Sigmoid colon (tissue), 7 donors: ENCODE data around the gene TMED9. TPM values are rescaled to one million over a fixed set of nuclear protein-coding genes. Genes with fewer than 3 reads are reported as not detected.
"Not testable (repeated sequence)": the region's sequence is repeated elsewhere in the genome, so short reads cannot be mapped to it uniquely, and the experiment has no call there.

Experiments used
- DNase-seq: peaks from one replicate; pipeline ENCODE4 v3.0.0-alpha.2; 2019
- H3K27ac ChIP-seq, 4 donors: fragments of 200-600 bp; sonication (generic); one replicate each; pipeline ENCODE4 v1.5.1; 2016 to 2019; ENCODE audit warnings: mild to moderate bottlenecking in 1 of 4
- H3K27me3 ChIP-seq, 3 donors: fragments of 200-600 bp; sonication (generic); one replicate each; pipeline ENCODE4 v1.5.1; 2019; ENCODE audit warnings: mild to moderate bottlenecking in 1 of 3
- H3K36me3 ChIP-seq, 4 donors: fragments of 200-600 bp; sonication (generic); one replicate each; pipeline ENCODE4 v1.5.1; 2016 to 2019
- H3K4me1 ChIP-seq, 4 donors: fragments of 200-600 bp; sonication (generic); one replicate each; pipeline ENCODE4 v1.5.1; 2017 to 2019
- H3K4me3 ChIP-seq, 4 donors: fragments of 200-600 bp; sonication (generic); one replicate each; pipeline ENCODE4 v1.5.1; 2017 to 2019; ENCODE audit warnings: mild to moderate bottlenecking in 2 of 4, moderate library complexity in 1 of 4
- H3K9me3 ChIP-seq, 4 donors: fragments of 200-600 bp in 3 of 4; sonication (generic) in 3 of 4; one replicate each; pipeline versions ENCODE4 v1.5.1 to v1.6.1; 2013 to 2019
- CTCF ChIP-seq, 4 experiments: fragments of 450-650 bp in 3 of 4; fragments of 200-600 bp in 1 of 4; IDR thresholded peaks; one replicate each; pipeline ENCODE4 v1.5.1; 2016 to 2019; ENCODE audit warnings: antibody characterized with exemption in 4 of 4, mild to moderate bottlenecking in 3 of 4, moderate library complexity in 2 of 4
- EP300 ChIP-seq, 4 donors: sonication (generic); formaldehyde crosslinking; IDR thresholded peaks; one replicate each; pipeline ENCODE4 v1.6.1; 2017; ENCODE audit warnings: antibody characterized with exemption in 4 of 4
- POLR2A ChIP-seq, 2 donors: fragments of 450-650 bp; IDR thresholded peaks; one replicate each; pipeline ENCODE4 v1.6.1; 2016; ENCODE audit warnings: antibody characterized with exemption in 2 of 2, mild to moderate bottlenecking in 2 of 2, moderate library complexity in 2 of 2
- POLR2AphosphoS5 ChIP-seq, 4 donors: sonication (generic); formaldehyde crosslinking; IDR thresholded peaks; one replicate each; pipeline ENCODE4 v1.6.1; 2017; ENCODE audit warnings: antibody characterized with exemption in 4 of 4
- WGBS, 2 donors: extraction: QIAGEN DNeasy Blood & Tissue Kit; methylation state at CpG; one replicate each; pipeline ENCODE4 v1.1.7; 2013; 5-methylcytosine and 5-hydroxymethylcytosine counted together
- intact Hi-C: fragments of 100-400 bp; cut with DNase I; formaldehyde crosslinking; loops from one replicate; pipeline ENCODE4 v1.15.1; 2023
- polyA plus RNA-seq, 3 donors: library from polyadenylated mRNA; stranded (reverse); fragments of 200-250 nt; gene quantifications; one replicate each; pipeline ENCODE4 v1.2.3, GENCODE V29; 2013
- total RNA-seq, 4 donors: library from RNA; depleted of rRNA; stranded (reverse); fragments of >200 nt; gene quantifications; one replicate each; pipeline ENCODE4 v1.1.0, GENCODE V29; 2016
- donor health status: healthy with polysubstance abuse.
- donor health status: Bipolar disorder and iron deficiency.
- donor health status: healthy.

The TMED9 gene
- total and polyA plus RNA-seq, 7 donors: 37.2 to 221 (median 56.8) TPM

GRCh38 chr5:177557796-177558195 is 34.2 kb upstream of the TMED9 start:
- H3K4me1 ChIP-seq: peaks cover 0 to 18% (median 8%) of the 10 kb centered on the region in 4 donors
- WGBS, 2 donors: 88 to 92% methylated on average over 5 of the region's 5 CpGs
- intact Hi-C loops: no loop called here
- H3K36me3 ChIP-seq: no peaks in the 10 kb centered on the region
- no peaks in the 10 kb centered on the region for H3K27me3 ChIP-seq
- no peak overlapping the region for H3K4me3 ChIP-seq
- TF ChIP-seq POLR2A (IDR thresholded peaks at IDR 0.05): no peak
- TF ChIP-seq CTCF (IDR thresholded peaks at IDR 0.05): no peak
- no peak for TF ChIP-seq POLR2AphosphoS5 (IDR thresholded peaks at IDR 0.05)
- no peak for TF ChIP-seq EP300 (IDR thresholded peaks at IDR 0.05)
- DNase-seq: no peak
- no peaks in the 10 kb centered on the region for H3K9me3 ChIP-seq
- no peak overlapping the region for H3K27ac ChIP-seq

- H3K9me3 ChIP-seq, DNase-seq, H3K27me3 ChIP-seq, H3K4me3 ChIP-seq, intact Hi-C loops, H3K36me3 ChIP-seq, H3K4me1 ChIP-seq, H3K27ac ChIP-seq: not testable (repeated sequence)
- 61 to 67% methylated on average over 8 of the region's 8 CpGs for WGBS, 2 donors
These were observed 32.5 kb upstream of the TMED9 start for GRCh38 chr5:177559446-177559941.

GRCh38 chr5:177565046-177565445 is 27.0 kb upstream of the TMED9 start:
- intact Hi-C loops: no loop called here
- Histone ChIP-seq H3K4me1 (no peaks in the 10 kb centered on the region), H3K9me3 (no peaks in the 10 kb centered on the region), H3K36me3 (no peaks in the 10 kb centered on the region), H3K27ac (no peak overlapping the region), H3K4me3 (no peak overlapping the region), H3K27me3 (peaks cover 0 to 3% (median 0%) of the 10 kb centered on the region in 3 donors)
- DNase-seq: no peak
- TF ChIP-seq CTCF (IDR thresholded peaks at IDR 0.05) (no peak), POLR2A (IDR thresholded peaks at IDR 0.05) (no peak), EP300 (IDR thresholded peaks at IDR 0.05) (no peak), POLR2AphosphoS5 (IDR thresholded peaks at IDR 0.05) (no peak)
- WGBS, 2 donors: 70 to 78% methylated on average over 8 of the region's 8 CpGs

GRCh38 chr5:177568326-177568725 is 23.7 kb upstream of the TMED9 start:
- H3K4me3 ChIP-seq: no peak overlapping the region
- peaks cover 0 to 3% (median 0%) of the 10 kb centered on the region in 3 donors for H3K27me3 ChIP-seq
- 78 to 79% methylated on average over 7 of the region's 7 CpGs for WGBS, 2 donors
- H3K27ac ChIP-seq: no peak overlapping the region
- H3K4me1 ChIP-seq: no peaks in the 10 kb centered on the region
- intact Hi-C loops: no loop called here
- DNase-seq: no peak
- peaks cover 0 to 3% (median 0%) of the 10 kb centered on the region in 4 donors for H3K9me3 ChIP-seq
- TF ChIP-seq EP300 (IDR thresholded peaks at IDR 0.05) (no peak), CTCF (IDR thresholded peaks at IDR 0.05) (no peak), POLR2A (IDR thresholded peaks at IDR 0.05) (no peak), POLR2AphosphoS5 (IDR thresholded peaks at IDR 0.05) (no peak)
- no peaks in the 10 kb centered on the region for H3K36me3 ChIP-seq

- DNase-seq: no peak
- H3K4me3 ChIP-seq: no peak overlapping the region
- intact Hi-C loops: no loop called here
- no peak for TF ChIP-seq EP300 (IDR thresholded peaks at IDR 0.05)
- TF ChIP-seq CTCF (IDR thresholded peaks at IDR 0.05): no peak
- TF ChIP-seq POLR2AphosphoS5 (IDR thresholded peaks at IDR 0.05): no peak
- TF ChIP-seq POLR2A (IDR thresholded peaks at IDR 0.05): no peak
- H3K9me3 ChIP-seq: peaks cover 0 to 3% (median 0%) of the 10 kb centered on the region in 4 donors
- no peaks in the 10 kb centered on the region for H3K36me3 ChIP-seq
- H3K27ac ChIP-seq: no peak overlapping the region
- WGBS, 2 donors: 79 to 86% methylated on average over 2 of the region's 2 CpGs
- no peaks in the 10 kb centered on the region for H3K4me1 ChIP-seq
- peaks cover 0 to 3% (median 0%) of the 10 kb centered on the region in 3 donors for H3K27me3 ChIP-seq
These were observed 22.1 kb upstream of the TMED9 start for GRCh38 chr5:177569894-177570293.
